Measurements from ENCODE around the gene CCDC89. TPM values are rescaled to one million over a fixed set of nuclear protein-coding genes. Genes with fewer than 3 reads are reported as not detected.

Gene CCDC89
- total and polyA plus RNA-seq, 2 of the 13 experiments (the other 11 are each of a cell fraction or from before 2014, with no cell fraction given) = 0.13 to 0.38 TPM

GRCh38 chr11:85672105-85672902 is 13.7 kb downstream of the CCDC89 start:
- Histone ChIP-seq H3K36me3 (replicated peaks in 1 of 2; ENCODE audit: control insufficient read depth in 1 of 2, insufficient read depth in 2 of 2, low read length in 2 of 2) (no peaks in the 10 kb centered on the region), H3K4me1 (ENCODE audit: insufficient read depth, low read length) (peaks cover 12% of the 10 kb centered on the region), H3K4me2 (ENCODE audit: low read depth, low read length) (no peak overlapping the region), H3K4me3 (replicated peaks in 1 of 3; ENCODE audit: insufficient read depth in 1 of 3, low read depth in 2 of 3, low read length in 3 of 3) (no peak overlapping the region), H3K27me3 (ENCODE audit: control insufficient read depth in 1 of 2, insufficient read depth in 2 of 2, low read length in 2 of 2) (no peaks in the 10 kb centered on the region; a peak in 1 of 5 replicates), H3K27ac (ENCODE audit: extremely low read length, insufficient read depth, low read length) (no peak overlapping the region), H3K79me2 (ENCODE audit: insufficient read depth, low read length) (no peaks in the 10 kb centered on the region), H4K20me1 (ENCODE audit: insufficient read depth, low read length) (no peaks in the 10 kb centered on the region), H3K9me3 (ENCODE audit: low read length) (no peaks in the 10 kb centered on the region), H3K9ac (ENCODE audit: insufficient read depth, low read depth, low read length) (no peak overlapping the region), H2AFZ (ENCODE audit: low read length) (no peak overlapping the region)
- POLR2A ChIA-PET = no interaction called here
- FAIRE-seq (no peak), ATAC-seq (no peak; the same call in 2 of the 3 replicates), DNase-seq (ENCODE audit: low spot score) (no peak)
- CTCF ChIA-PET (ENCODE audit: low intra/inter-chr PET ratio, low total read pairs) = no interaction called here
- 14% methylated on average over 4 of the region's 8 CpGs for WGBS (ENCODE audit: low lambda C conversion rate)
- BruUV-seq (replicated peaks) = no TSS peak
- intact Hi-C loops (cut with micrococcal nuclease; ENCODE audit: unreplicated experiment) (no loop called here), in situ Hi-C loops (cut with HindIII; ENCODE audit: extremely low pct_ligation_motif_present, low pct_unique_long_range_greater_than_20kb) (no loop called here)
- TF ChIP-seq ZSCAN5A (CRISPR knock-in tag; IDR thresholded peaks at IDR 0.05; ENCODE audit: borderline replicate concordance) (no peak), ARID2 (CRISPR knock-in tag; IDR thresholded peaks at IDR 0.05; ENCODE audit: borderline replicate concordance) (no peak), RELA (CRISPR knock-in tag; IDR thresholded peaks at IDR 0.05) (no peak), ZNF282 (IDR thresholded peaks at IDR 0.05; ENCODE audit: partially characterized antibody) (no peak), NR1H2 (CRISPR knock-in tag; IDR thresholded peaks at IDR 0.05; ENCODE audit: borderline replicate concordance, low read depth) (no peak), SP1 (IDR thresholded peaks at IDR 0.05) (no peak), SP1 (CRISPR knock-in tag; IDR thresholded peaks at IDR 0.05) (no peak), IRF9 (CRISPR knock-in tag; IDR thresholded peaks at IDR 0.05; ENCODE audit: borderline replicate concordance) (no peak), FOXM1 (CRISPR knock-in tag; IDR thresholded peaks at IDR 0.05) (no peak), MED13 (CRISPR knock-in tag; IDR thresholded peaks at IDR 0.05) (no peak), TIGD3 (CRISPR knock-in tag; IDR thresholded peaks at IDR 0.05; ENCODE audit: borderline replicate concordance) (no peak), KLF6 (CRISPR knock-in tag; IDR thresholded peaks at IDR 0.05) (no peak), TBX3 (IDR thresholded peaks at IDR 0.05; ENCODE audit: borderline replicate concordance) (no peak), ZNF432 (CRISPR knock-in tag; IDR thresholded peaks at IDR 0.05; ENCODE audit: borderline replicate concordance) (no peak), ZBTB49 (CRISPR knock-in tag; IDR thresholded peaks at IDR 0.05; ENCODE audit: borderline replicate concordance) (no peak), POLR2G (IDR thresholded peaks at IDR 0.05; ENCODE audit: low read depth, low read length) (no peak)

All from HepG2 (cell line).